B cell (primary cell): ENCODE data around the gene BNC2. TPM values are rescaled to one million over a fixed set of nuclear protein-coding genes. Genes with fewer than 3 reads are reported as not detected.

Experiments used
- ATAC-seq: fragments of 200-7000 bp; cut with Tn5 transposase; one replicate; pipeline ENCODE4 v1.10.0; 2021; ENCODE audit warnings: low read depth, mild to moderate bottlenecking, moderate number of reproducible peaks, moderate library complexity
- CTCF ChIA-PET: fragments of 350-600 bp; sonication (Branson Sonifier 250); formaldehyde crosslinking; loops from one replicate; lab custom pipeline; 2021; ENCODE audit warnings: antibody characterized with exemption, inconsistent platforms; lab: Charles Lee
- POLR2A ChIA-PET: fragments of 350-600 bp; sonication (Branson Sonifier 250); formaldehyde crosslinking; loops from one replicate; lab custom pipeline; 2021; ENCODE audit warnings: antibody characterized with exemption; lab: Charles Lee
- DNase-seq: peaks from one replicate; pipeline ENCODE4 v3.0.0; 2013
- H2AFZ ChIP-seq: 2 replicates; pipeline ENCODE4 v1.6.1; 2012; ENCODE audit warnings: mild to moderate bottlenecking, low read depth, low read length; ENCODE audit not compliant: insufficient read depth, poor library complexity, severe bottlenecking
- H3K27ac ChIP-seq, 2 donors: 1 replicate in 1 of 2; 2 replicates in 1 of 2; pipeline ENCODE4 v1.5.1; 2012 to 2013; ENCODE audit warnings: low read length in 2 of 2, mild to moderate bottlenecking in 2 of 2, moderate library complexity in 1 of 2
- H3K27me3 ChIP-seq, 4 experiments: fragments of 200-600 bp in 1 of 4; sonication (generic) in 1 of 4; replicated peaks in 1 of 4; 1 replicate in 2 of 4; 2 replicates in 2 of 4; pipeline versions ENCODE4 v1.6.1 to v1.7.0; 2013 to 2016; ENCODE audit warnings: low read length in 3 of 4, mild to moderate bottlenecking in 2 of 4, mixed read lengths in 1 of 4, moderate library complexity in 1 of 4; ENCODE audit not compliant: insufficient read depth in 4 of 4, control insufficient read depth in 3 of 4; ENCODE audit errors: control extremely low read depth in 1 of 4
- H3K36me3 ChIP-seq, 2 experiments: replicated peaks in 1 of 2; 1 replicate in 1 of 2; 2 replicates in 1 of 2; pipeline versions ENCODE4 v1.6.1 to v1.7.1; 2013; ENCODE audit warnings: low read length in 1 of 2; ENCODE audit not compliant: insufficient read depth in 2 of 2, control insufficient read depth in 1 of 2; ENCODE audit errors: control extremely low read depth in 1 of 2, extremely low read depth in 1 of 2
- H3K4me1 ChIP-seq, 2 donors: fragments of 200-600 bp in 1 of 2; sonication (generic) in 1 of 2; 1 replicate in 1 of 2; 2 replicates in 1 of 2; pipeline versions ENCODE4 v1.5.1 to v1.6.1; 2013 to 2017; ENCODE audit warnings: low read length in 2 of 2; ENCODE audit not compliant: control insufficient read depth in 2 of 2, insufficient read depth in 2 of 2
- H3K4me2 ChIP-seq: replicated peaks from 2 replicates; pipeline ENCODE3; 2012; ENCODE audit warnings: mild to moderate bottlenecking, low read depth, low read length; ENCODE audit not compliant: poor library complexity, severe bottlenecking
- H3K4me3 ChIP-seq, 5 experiments: fragments of 200-600 bp in 1 of 5; sonication (generic) in 1 of 5; 1 replicate in 3 of 5; 2 replicates in 2 of 5; pipeline versions ENCODE4 v1.5.1 to v1.7.0; 2011 to 2016; ENCODE audit warnings: low read length in 4 of 5, mild to moderate bottlenecking in 4 of 5, low read depth in 2 of 5, control low read depth in 1 of 5, moderate library complexity in 1 of 5; ENCODE audit not compliant: insufficient read depth in 1 of 5; ENCODE audit errors: control extremely low read depth in 1 of 5, extremely low read depth in 1 of 5
- H3K79me2 ChIP-seq: fragments of 200-600 bp; sonication (generic); one replicate; pipeline ENCODE4 v1.6.0; 2016; ENCODE audit warnings: low read length; ENCODE audit not compliant: control insufficient read depth, insufficient read depth
- H3K9ac ChIP-seq: fragments of 200-600 bp; sonication (generic); 2 replicates; pipeline ENCODE4 v1.6.1; 2017; ENCODE audit warnings: mild to moderate bottlenecking, low read length, moderate library complexity
- H3K9me3 ChIP-seq, 3 donors: one replicate each; pipeline versions ENCODE4 v1.6.1 to v1.7.1; 2013; ENCODE audit warnings: low read length in 2 of 3; ENCODE audit not compliant: control insufficient read depth in 2 of 3, insufficient read depth in 1 of 3; ENCODE audit errors: control extremely low read depth in 1 of 3
- H4K20me1 ChIP-seq: 2 replicates; pipeline ENCODE4 v1.6.0; 2012; ENCODE audit warnings: mild to moderate bottlenecking, low read length; ENCODE audit not compliant: insufficient read depth, control insufficient read depth, poor library complexity, severe bottlenecking
- H3K27ac Mint-ChIP-seq: one replicate; pipeline ENCODE4 v1.8.0; 2021; ENCODE audit warnings: mixed read lengths
- H3K27me3 Mint-ChIP-seq: one replicate; pipeline ENCODE4 v1.8.0; 2021; ENCODE audit warnings: mixed read lengths
- H3K4me1 Mint-ChIP-seq: one replicate; pipeline ENCODE4 v1.8.0; 2021; ENCODE audit warnings: mixed read lengths
- H3K4me3 Mint-ChIP-seq: one replicate; pipeline ENCODE4 v1.8.0; 2021; ENCODE audit warnings: mixed read lengths
- H3K9me3 Mint-ChIP-seq: one replicate; pipeline ENCODE4 v1.8.0; 2022; ENCODE audit warnings: mixed read lengths; ENCODE audit not compliant: insufficient read depth
- CTCF ChIP-seq: fragments of 200-600 bp; IDR thresholded peaks from one replicate; pipeline ENCODE4 v1.8.0; 2022; ENCODE audit warnings: antibody characterized with exemption, mild to moderate bottlenecking
- EZH2 ChIP-seq: IDR thresholded peaks from 2 replicates; pipeline ENCODE4 v1.6.1; 2012; ENCODE audit warnings: borderline replicate concordance, low read depth, mild to moderate bottlenecking, moderate library complexity, low read length; ENCODE audit not compliant: insufficient read depth, poor library complexity, severe bottlenecking
- WGBS: methylation state at CpG from one replicate; pipeline ENCODE4 v1.1.5; 2013; ENCODE audit warnings: missing lambda C conversion rate; ENCODE audit not compliant: insufficient coverage; 5-methylcytosine and 5-hydroxymethylcytosine counted together
- intact Hi-C: fragments of 100-400 bp; cut with micrococcal nuclease; formaldehyde crosslinking; loops from one replicate; pipeline ENCODE4 v1.10.0; 2022
- polyA plus RNA-seq: library from polyadenylated mRNA; depleted of rRNA; stranded (reverse); fragments of >200 nt; gene quantifications from 2 replicates; pipeline ENCODE4 v1.2.3, GENCODE V29; 2012
- total RNA-seq, 2 donors: library from RNA; stranded (reverse); fragments of 120-200 nt in 1 of 2; gene quantifications; 1 replicate in 1 of 2; 2 replicates in 1 of 2; pipeline versions ENCODE4 v1.2.3 to v1.2.4, GENCODE V29; 2013 to 2022

The BNC2 gene
- total and polyA plus RNA-seq, 2 donors (not counting 1 experiment from before 2014, with no cell fraction given) = 0.01 TPM; not detected in 1

GRCh38 chr9:16521868-16522411 is 348.5 kb downstream of the BNC2 start:
- ATAC-seq = no peak
- 0% methylated on average over 1 of the region's 3 CpGs for WGBS

GRCh38 chr9:16519001-16519400 is 351.5 kb downstream of the BNC2 start:
- no peak overlapping the region for H3K27ac ChIP-seq
- peaks cover 3% of the 10 kb centered on the region for H3K9me3 Mint-ChIP-seq
- no peak overlapping the region for H3K4me2 ChIP-seq

More at GRCh38 chr9:16521868-16522411, 348.5 kb downstream of the BNC2 start:
- peaks cover 7% of the 10 kb centered on the region for H3K9me3 Mint-ChIP-seq
- H3K27ac ChIP-seq = no peak overlapping the region
- H3K4me2 ChIP-seq = no peak overlapping the region
- POLR2A ChIA-PET = no interaction called here
- H3K27me3 Mint-ChIP-seq = no peaks in the 10 kb centered on the region
- H3K9me3 ChIP-seq = no peaks in the 10 kb centered on the region
- H2AFZ ChIP-seq = no peak overlapping the region
- H4K20me1 ChIP-seq = no peaks in the 10 kb centered on the region
- no peaks in the 10 kb centered on the region for H3K4me1 Mint-ChIP-seq
- H3K4me3 Mint-ChIP-seq = no peak overlapping the region
- no peak overlapping the region for H3K9ac ChIP-seq
- DNase-seq = no peak
- TF ChIP-seq EZH2 (no peak), CTCF (no peak)
- intact Hi-C loops = no loop called here
- no peaks in the 10 kb centered on the region for H3K27me3 ChIP-seq
- H3K4me3 ChIP-seq = no peak overlapping the region
- H3K79me2 ChIP-seq = no peaks in the 10 kb centered on the region
- CTCF ChIA-PET = no interaction called here
- H3K27ac Mint-ChIP-seq = no peak overlapping the region
- no peaks in the 10 kb centered on the region for H3K4me1 ChIP-seq
- no peaks in the 10 kb centered on the region for H3K36me3 ChIP-seq

More at GRCh38 chr9:16519001-16519400, 351.5 kb downstream of the BNC2 start:
- no CpG with 5 or more reads among the region's 2 CpGs for WGBS
- ATAC-seq (no peak), DNase-seq (no peak)
- H3K27me3 ChIP-seq = no peaks in the 10 kb centered on the region
- no peaks in the 10 kb centered on the region for H3K79me2 ChIP-seq
- H3K9ac ChIP-seq = no peak overlapping the region
- H3K9me3 ChIP-seq = peaks cover 0 to 3% (median 0%) of the 10 kb centered on the region in 3 donors
- CTCF ChIA-PET = no interaction called here
- no peaks in the 10 kb centered on the region for H3K36me3 ChIP-seq
- POLR2A ChIA-PET = no interaction called here
- no peak overlapping the region for H2AFZ ChIP-seq
- H3K4me3 ChIP-seq = no peak overlapping the region
- no peaks in the 10 kb centered on the region for H3K4me1 Mint-ChIP-seq
- no peak for TF ChIP-seq EZH2
- TF ChIP-seq CTCF = no peak
- H3K27ac Mint-ChIP-seq = no peak overlapping the region
- H3K4me3 Mint-ChIP-seq = no peak overlapping the region
- no peaks in the 10 kb centered on the region for H3K4me1 ChIP-seq
- intact Hi-C loops = no loop called here
- H4K20me1 ChIP-seq = no peaks in the 10 kb centered on the region
- H3K27me3 Mint-ChIP-seq = no peaks in the 10 kb centered on the region
